Mesenchymal stem cell (in vitro differentiated cells and primary cell): ENCODE data around the gene LTBP2.

Source experiments
- DNase-seq: peaks from one replicate; pipeline ENCODE4 v3.0.0-alpha.2; 2013
- H2AFZ ChIP-seq: one replicate; pipeline ENCODE4 v1.6.1; 2013; ENCODE audit warnings: low read depth, mild to moderate bottlenecking, control low read depth, inconsistent platforms, low read length, moderate library complexity
- H2AK5ac ChIP-seq: 2 replicates; pipeline ENCODE4 v1.6.1; 2013; ENCODE audit warnings: low read length, moderate library complexity, mild to moderate bottlenecking, inconsistent platforms; ENCODE audit not compliant: severe bottlenecking
- H2BK120ac ChIP-seq: one replicate; pipeline ENCODE4 v1.6.1; 2013; ENCODE audit warnings: low read depth, mild to moderate bottlenecking, inconsistent platforms, low read length, moderate library complexity
- H2BK12ac ChIP-seq, 2 experiments: one replicate each; pipeline ENCODE4 v1.6.1; 2013; ENCODE audit warnings: inconsistent platforms in 2 of 2, low read length in 2 of 2, mild to moderate bottlenecking in 2 of 2, moderate library complexity in 2 of 2, control low read depth in 1 of 2
- H2BK15ac ChIP-seq: one replicate; pipeline ENCODE4 v1.6.1; 2013; ENCODE audit warnings: mild to moderate bottlenecking, low read depth, inconsistent platforms; ENCODE audit not compliant: poor library complexity, severe bottlenecking
- H2BK5ac ChIP-seq: 2 replicates; pipeline ENCODE4 v1.6.1; 2013; ENCODE audit warnings: low read depth, mild to moderate bottlenecking, low read length, control low read depth, inconsistent platforms; ENCODE audit not compliant: poor library complexity, severe bottlenecking
- H3K14ac ChIP-seq, 2 experiments: one replicate each; pipeline ENCODE4 v1.6.1; 2013; ENCODE audit warnings: inconsistent platforms in 2 of 2, low read length in 2 of 2, control low read depth in 1 of 2, mild to moderate bottlenecking in 1 of 2, moderate library complexity in 1 of 2
- H3K18ac ChIP-seq, 2 experiments: one replicate each; pipeline ENCODE4 v1.6.1; 2013; ENCODE audit warnings: inconsistent platforms in 2 of 2, low read length in 2 of 2, control low read depth in 1 of 2, low read depth in 1 of 2, mild to moderate bottlenecking in 1 of 2
- H3K23ac ChIP-seq, 2 experiments: one replicate each; pipeline ENCODE4 v1.6.1; 2013; ENCODE audit warnings: inconsistent platforms in 2 of 2, low read length in 2 of 2, mild to moderate bottlenecking in 2 of 2, moderate library complexity in 2 of 2, control low read depth in 1 of 2
- H3K27ac ChIP-seq: 2 replicates; pipeline ENCODE4 v1.5.1; 2013; ENCODE audit warnings: mild to moderate bottlenecking, moderate library complexity, low read length, control low read depth, inconsistent platforms; ENCODE audit not compliant: poor library complexity, severe bottlenecking
- H3K27me3 ChIP-seq, 2 experiments: 2 replicates each; pipeline versions ENCODE4 v1.6.1 to v1.7.0; 2013; ENCODE audit warnings: low read length in 2 of 2, mild to moderate bottlenecking in 2 of 2, moderate library complexity in 2 of 2, control low read depth in 1 of 2, inconsistent platforms in 1 of 2; ENCODE audit not compliant: control insufficient read depth in 1 of 2, insufficient read depth in 1 of 2
- H3K36me3 ChIP-seq, 2 experiments: 2 replicates each; pipeline versions ENCODE4 v1.6.1 to v1.7.0; 2013; ENCODE audit warnings: low read length in 2 of 2, control low read depth in 1 of 2, inconsistent platforms in 1 of 2, low read depth in 1 of 2, mild to moderate bottlenecking in 1 of 2; ENCODE audit not compliant: insufficient read depth in 2 of 2, control insufficient read depth in 1 of 2
- H3K4ac ChIP-seq, 2 experiments: one replicate each; pipeline ENCODE4 v1.6.1; 2013; ENCODE audit warnings: inconsistent platforms in 2 of 2, low read length in 2 of 2, mild to moderate bottlenecking in 2 of 2, moderate library complexity in 2 of 2, control low read depth in 1 of 2, low read depth in 1 of 2
- H3K4me1 ChIP-seq: 2 replicates; pipeline ENCODE4 v1.6.1; 2013; ENCODE audit warnings: low read depth, low read length, control low read depth; ENCODE audit not compliant: control insufficient read depth, insufficient read depth
- H3K4me2 ChIP-seq: 2 replicates; pipeline ENCODE4 v1.6.1; 2013; ENCODE audit warnings: low read length, mild to moderate bottlenecking, inconsistent platforms; ENCODE audit not compliant: poor library complexity, severe bottlenecking
- H3K4me3 ChIP-seq, 2 experiments: 2 replicates each; pipeline versions ENCODE4 v1.5.1 to v1.7.0; 2013; ENCODE audit warnings: low read length in 2 of 2, mild to moderate bottlenecking in 2 of 2, control low read depth in 1 of 2, low read depth in 1 of 2; ENCODE audit not compliant: insufficient read depth in 1 of 2
- H3K79me1 ChIP-seq: replicated peaks from 2 replicates; pipeline ENCODE4 v1.6.1; 2013; ENCODE audit warnings: mild to moderate bottlenecking, control low read depth, low read length, inconsistent platforms; ENCODE audit not compliant: poor library complexity, severe bottlenecking
- H3K9ac ChIP-seq: 2 replicates; pipeline ENCODE4 v1.7.0; 2013; ENCODE audit warnings: mild to moderate bottlenecking, low read length, moderate library complexity
- H3K9me3 ChIP-seq: 2 replicates; pipeline ENCODE4 v1.7.0; 2013; ENCODE audit warnings: mild to moderate bottlenecking, low read length; ENCODE audit not compliant: control insufficient read depth
- H4K8ac ChIP-seq: one replicate; pipeline ENCODE4 v1.6.1; 2013; ENCODE audit warnings: inconsistent platforms, mild to moderate bottlenecking, low read length, moderate library complexity
- H4K91ac ChIP-seq: one replicate; pipeline ENCODE4 v1.6.1; 2013; ENCODE audit warnings: mild to moderate bottlenecking, low read length, inconsistent platforms
- WGBS: methylation state at CpG from one replicate; pipeline ENCODE4 v1.1.7; 2013; ENCODE audit warnings: mixed read lengths; 5-methylcytosine and 5-hydroxymethylcytosine counted together

LTBP2 gene

DNA sequence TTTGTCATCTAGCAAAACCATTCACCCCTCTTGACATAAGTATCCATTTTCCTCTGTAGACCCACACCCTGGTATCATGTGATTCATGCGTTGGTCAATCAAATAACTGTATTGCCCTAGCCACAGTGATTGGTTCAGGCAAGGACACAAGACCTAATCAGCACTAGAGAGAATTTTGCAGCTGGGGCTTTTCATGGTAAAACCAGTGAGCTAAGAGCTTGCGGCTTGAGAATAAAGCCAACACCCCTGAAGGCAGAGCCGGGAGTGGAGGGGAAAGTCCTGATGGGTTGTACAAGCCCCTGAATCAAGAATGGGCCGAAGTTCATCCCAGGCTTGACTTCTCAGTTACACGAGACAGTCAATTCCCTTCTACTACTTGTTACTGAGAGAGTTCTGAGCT, 33.2 kb upstream of the LTBP2 start:
- H2BK120ac ChIP-seq, result no peak overlapping the region
- H2AFZ ChIP-seq, result no peak overlapping the region
- no peak overlapping the region for H4K8ac ChIP-seq
- no peak overlapping the region for H4K91ac ChIP-seq
- H3K27ac ChIP-seq, result no peak overlapping the region
- H3K36me3 ChIP-seq, result no peaks in the 10 kb centered on the region
- H3K18ac ChIP-seq, result no peak overlapping the region
- H2BK5ac ChIP-seq, result no peak overlapping the region
- H3K9ac ChIP-seq, result no peak overlapping the region
- H3K4me2 ChIP-seq, result no peak overlapping the region
- no peak for DNase-seq
- H3K14ac ChIP-seq, result no peak overlapping the region
- H2BK12ac ChIP-seq, result peak overlapping the region in 1 of 2 experiments; percentile 45
- 92% methylated on average over 5 of the region's 5 CpGs for WGBS
- H3K23ac ChIP-seq, result no peak overlapping the region
- H3K4ac ChIP-seq, result no peak overlapping the region
- peaks cover 35% of the 10 kb centered on the region for H3K4me1 ChIP-seq
- no peaks in the 10 kb centered on the region for H3K9me3 ChIP-seq
- H3K4me3 ChIP-seq, result no peak overlapping the region
- peak overlapping the region; percentile 49 for H2BK15ac ChIP-seq
- no peaks in the 10 kb centered on the region for H3K27me3 ChIP-seq
- no peaks in the 10 kb centered on the region for H3K79me1 ChIP-seq
- no peak overlapping the region for H2AK5ac ChIP-seq

- H3K27ac ChIP-seq, result no peak overlapping the region
- peak overlapping the region; percentile 19 for H2AK5ac ChIP-seq
- no peak overlapping the region for H2BK15ac ChIP-seq
- H4K8ac ChIP-seq, result no peak overlapping the region
- no peaks in the 10 kb centered on the region for H3K9me3 ChIP-seq
- no peak overlapping the region for H3K9ac ChIP-seq
- peaks cover 0 to 1% of the 10 kb centered on the region in 2 experiments for H3K27me3 ChIP-seq
- H3K4me3 ChIP-seq, result no peak overlapping the region
- no peak overlapping the region for H3K14ac ChIP-seq
- no peak overlapping the region for H3K4me2 ChIP-seq
- H2AFZ ChIP-seq, result no peak overlapping the region
- no peak overlapping the region for H2BK120ac ChIP-seq
- peak overlapping the region; percentile 29 for H4K91ac ChIP-seq
- H2BK12ac ChIP-seq, result no peak overlapping the region
- H3K4me1 ChIP-seq, result peaks cover 16% of the 10 kb centered on the region
- no peak overlapping the region for H2BK5ac ChIP-seq
- no peak overlapping the region for H3K23ac ChIP-seq
- H3K18ac ChIP-seq, result peak overlapping the region in 1 of 2 experiments; percentile 70
- H3K4ac ChIP-seq, result no peak overlapping the region
- H3K79me1 ChIP-seq, result no peaks in the 10 kb centered on the region
- no peaks in the 10 kb centered on the region for H3K36me3 ChIP-seq
- DNase-seq, result peak; percentile 91
- 77% methylated on average over 12 of the region's 12 CpGs for WGBS
Measured at GRCh38 chr14:74641601-74642391, 29.8 kb upstream of the LTBP2 start.

GRCh38 chr14:74638966-74639365, 26.9 kb upstream of the LTBP2 start:
- H2AFZ ChIP-seq, result no peak overlapping the region
- H3K4ac ChIP-seq, result peak overlapping the region in 1 of 2 experiments; percentile 27
- no peak overlapping the region for H3K14ac ChIP-seq
- DNase-seq, result peak; percentile 67
- WGBS, result 94% methylated on average over 1 of the region's 1 CpG
- no peaks in the 10 kb centered on the region for H3K36me3 ChIP-seq
- H3K18ac ChIP-seq, result no peak overlapping the region
- H2BK5ac ChIP-seq, result no peak overlapping the region
- H3K23ac ChIP-seq, result no peak overlapping the region
- peaks cover 0 to 10% of the 10 kb centered on the region in 2 experiments for H3K27me3 ChIP-seq
- no peak overlapping the region for H2AK5ac ChIP-seq
- no peak overlapping the region for H3K4me2 ChIP-seq
- no peak overlapping the region for H4K91ac ChIP-seq
- no peak overlapping the region for H3K4me3 ChIP-seq
- no peak overlapping the region for H2BK15ac ChIP-seq
- no peak overlapping the region for H2BK120ac ChIP-seq
- H3K4me1 ChIP-seq, result peaks cover 20% of the 10 kb centered on the region
- H3K27ac ChIP-seq, result no peak overlapping the region
- no peak overlapping the region for H4K8ac ChIP-seq
- no peaks in the 10 kb centered on the region for H3K9me3 ChIP-seq
- H3K9ac ChIP-seq, result no peak overlapping the region
- H3K79me1 ChIP-seq, result no peaks in the 10 kb centered on the region
- no peak overlapping the region for H2BK12ac ChIP-seq

GRCh38 chr14:74638066-74638465, 26.0 kb upstream of the LTBP2 start:
- H3K4me3 ChIP-seq, result no peak overlapping the region
- peak overlapping the region; percentile 58 for H4K91ac ChIP-seq
- no peak overlapping the region for H3K9ac ChIP-seq
- 81% methylated on average over 7 of the region's 7 CpGs for WGBS
- H3K4me2 ChIP-seq, result no peak overlapping the region
- no peak overlapping the region for H3K27ac ChIP-seq
- no peak for DNase-seq
- peak overlapping the region in 1 of 2 experiments; percentile 63 for H3K4ac ChIP-seq
- H3K18ac ChIP-seq, result peak overlapping the region; percentile 14 to 35
- H3K23ac ChIP-seq, result peak overlapping the region in 1 of 2 experiments; percentile 72
- H2BK120ac ChIP-seq, result no peak overlapping the region
- peaks cover 0 to 10% of the 10 kb centered on the region in 2 experiments for H3K27me3 ChIP-seq
- H2BK15ac ChIP-seq, result no peak overlapping the region
- no peaks in the 10 kb centered on the region for H3K9me3 ChIP-seq
- H3K4me1 ChIP-seq, result peaks cover 20% of the 10 kb centered on the region
- H2BK12ac ChIP-seq, result peak overlapping the region; percentile 23 to 90
- no peaks in the 10 kb centered on the region for H3K79me1 ChIP-seq
- no peak overlapping the region for H3K14ac ChIP-seq
- no peak overlapping the region for H2AFZ ChIP-seq
- no peak overlapping the region for H2BK5ac ChIP-seq
- H4K8ac ChIP-seq, result no peak overlapping the region
- H3K36me3 ChIP-seq, result no peaks in the 10 kb centered on the region
- no peak overlapping the region for H2AK5ac ChIP-seq
